ENCODE results near the gene CFAP77.

DNA sequence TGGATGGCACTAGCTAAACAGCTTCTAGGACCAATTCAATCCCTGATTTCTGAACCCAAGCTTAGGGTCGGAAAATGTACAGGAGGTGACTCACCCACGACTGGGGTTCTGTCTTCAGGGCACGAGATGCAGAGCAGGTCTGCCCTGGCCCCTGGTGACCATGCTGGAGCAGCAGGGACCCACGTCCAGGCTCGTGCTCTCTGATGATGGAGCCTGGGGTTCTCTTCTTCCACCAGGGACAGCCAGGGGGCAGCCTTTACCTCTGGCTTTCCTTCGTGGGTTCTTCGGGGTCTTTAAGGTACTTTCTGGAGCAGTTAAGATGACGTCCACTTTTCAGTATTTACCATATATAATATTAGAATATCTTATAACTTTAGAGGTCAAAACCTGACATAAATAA, 2.1 kb downstream of the CFAP77 start:
- TF ChIP-seq POLR2A (IDR thresholded peaks at IDR 0.05; ENCODE audit: insufficient read depth in 1 of 2, low read depth in 2 of 2, low read length in 2 of 2) (no peak), TAF1 (CRISPR knock-in tag; IDR thresholded peaks at IDR 0.05) (no peak), POLR2AphosphoS5 (IDR thresholded peaks at IDR 0.05; ENCODE audit: low read depth, low read length) (no peak), PAWR (CRISPR knock-in tag; IDR thresholded peaks at IDR 0.05; ENCODE audit: borderline replicate concordance) (no peak), ZFP90 (CRISPR knock-in tag; IDR thresholded peaks at IDR 0.05; ENCODE audit: borderline replicate concordance) (no peak), RAD21 (CRISPR knock-in tag; IDR thresholded peaks at IDR 0.05) (no peak), FOSL1 (CRISPR knock-in tag; IDR thresholded peaks at IDR 0.05; ENCODE audit: borderline replicate concordance) (no peak), CENPT (CRISPR knock-in tag; IDR thresholded peaks at IDR 0.05; ENCODE audit: low read depth) (no peak)
- TF ChIP-seq, protein P1, sequence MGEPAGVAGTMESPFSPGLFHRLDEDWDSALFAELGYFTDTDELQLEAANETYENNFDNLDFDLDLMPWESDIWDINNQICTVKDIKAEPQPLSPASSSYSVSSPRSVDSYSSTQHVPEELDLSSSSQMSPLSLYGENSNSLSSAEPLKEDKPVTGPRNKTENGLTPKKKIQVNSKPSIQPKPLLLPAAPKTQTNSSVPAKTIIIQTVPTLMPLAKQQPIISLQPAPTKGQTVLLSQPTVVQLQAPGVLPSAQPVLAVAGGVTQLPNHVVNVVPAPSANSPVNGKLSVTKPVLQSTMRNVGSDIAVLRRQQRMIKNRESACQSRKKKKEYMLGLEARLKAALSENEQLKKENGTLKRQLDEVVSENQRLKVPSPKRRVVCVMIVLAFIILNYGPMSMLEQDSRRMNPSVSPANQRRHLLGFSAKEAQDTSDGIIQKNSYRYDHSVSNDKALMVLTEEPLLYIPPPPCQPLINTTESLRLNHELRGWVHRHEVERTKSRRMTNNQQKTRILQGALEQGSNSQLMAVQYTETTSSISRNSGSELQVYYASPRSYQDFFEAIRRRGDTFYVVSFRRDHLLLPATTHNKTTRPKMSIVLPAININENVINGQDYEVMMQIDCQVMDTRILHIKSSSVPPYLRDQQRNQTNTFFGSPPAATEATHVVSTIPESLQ (CRISPR knock-in tag; conservative IDR thresholded peaks at IDR 0.05) = no peak
- TF ChIP-seq, protein P2, sequence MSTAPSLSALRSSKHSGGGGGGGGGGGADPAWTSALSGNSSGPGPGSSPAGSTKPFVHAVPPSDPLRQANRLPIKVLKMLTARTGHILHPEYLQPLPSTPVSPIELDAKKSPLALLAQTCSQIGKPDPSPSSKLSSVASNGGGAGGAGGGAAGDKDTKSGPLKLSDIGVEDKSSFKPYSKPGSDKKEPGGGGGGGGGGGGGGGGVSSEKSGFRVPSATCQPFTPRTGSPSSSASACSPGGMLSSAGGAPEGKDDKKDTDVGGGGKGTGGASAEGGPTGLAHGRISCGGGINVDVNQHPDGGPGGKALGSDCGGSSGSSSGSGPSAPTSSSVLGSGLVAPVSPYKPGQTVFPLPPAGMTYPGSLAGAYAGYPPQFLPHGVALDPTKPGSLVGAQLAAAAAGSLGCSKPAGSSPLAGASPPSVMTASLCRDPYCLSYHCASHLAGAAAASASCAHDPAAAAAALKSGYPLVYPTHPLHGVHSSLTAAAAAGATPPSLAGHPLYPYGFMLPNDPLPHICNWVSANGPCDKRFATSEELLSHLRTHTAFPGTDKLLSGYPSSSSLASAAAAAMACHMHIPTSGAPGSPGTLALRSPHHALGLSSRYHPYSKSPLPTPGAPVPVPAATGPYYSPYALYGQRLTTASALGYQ (CRISPR knock-in tag; IDR thresholded peaks at IDR 0.05) = no peak
- TF ChIP-seq, protein P3, sequence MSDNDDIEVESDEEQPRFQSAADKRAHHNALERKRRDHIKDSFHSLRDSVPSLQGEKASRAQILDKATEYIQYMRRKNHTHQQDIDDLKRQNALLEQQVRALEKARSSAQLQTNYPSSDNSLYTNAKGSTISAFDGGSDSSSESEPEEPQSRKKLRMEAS (IDR thresholded peaks at IDR 0.05) = no peak
- TF ChIP-seq, protein P4, sequence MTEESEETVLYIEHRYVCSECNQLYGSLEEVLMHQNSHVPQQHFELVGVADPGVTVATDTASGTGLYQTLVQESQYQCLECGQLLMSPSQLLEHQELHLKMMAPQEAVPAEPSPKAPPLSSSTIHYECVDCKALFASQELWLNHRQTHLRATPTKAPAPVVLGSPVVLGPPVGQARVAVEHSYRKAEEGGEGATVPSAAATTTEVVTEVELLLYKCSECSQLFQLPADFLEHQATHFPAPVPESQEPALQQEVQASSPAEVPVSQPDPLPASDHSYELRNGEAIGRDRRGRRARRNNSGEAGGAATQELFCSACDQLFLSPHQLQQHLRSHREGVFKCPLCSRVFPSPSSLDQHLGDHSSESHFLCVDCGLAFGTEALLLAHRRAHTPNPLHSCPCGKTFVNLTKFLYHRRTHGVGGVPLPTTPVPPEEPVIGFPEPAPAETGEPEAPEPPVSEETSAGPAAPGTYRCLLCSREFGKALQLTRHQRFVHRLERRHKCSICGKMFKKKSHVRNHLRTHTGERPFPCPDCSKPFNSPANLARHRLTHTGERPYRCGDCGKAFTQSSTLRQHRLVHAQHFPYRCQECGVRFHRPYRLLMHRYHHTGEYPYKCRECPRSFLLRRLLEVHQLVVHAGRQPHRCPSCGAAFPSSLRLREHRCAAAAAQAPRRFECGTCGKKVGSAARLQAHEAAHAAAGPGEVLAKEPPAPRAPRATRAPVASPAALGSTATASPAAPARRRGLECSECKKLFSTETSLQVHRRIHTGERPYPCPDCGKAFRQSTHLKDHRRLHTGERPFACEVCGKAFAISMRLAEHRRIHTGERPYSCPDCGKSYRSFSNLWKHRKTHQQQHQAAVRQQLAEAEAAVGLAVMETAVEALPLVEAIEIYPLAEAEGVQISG (CRISPR knock-in tag; IDR thresholded peaks at IDR 0.05) = no peak
